ENCODE measurements around the gene FAM81B.
"Not testable (repeated sequence)": the region's sequence is repeated elsewhere in the genome, so short reads cannot be mapped to it uniquely, and the experiment has no call there.

FAM81B gene

GRCh38 chr5:95379133-95379532, 12.0 kb upstream of the FAM81B start:
- intact Hi-C loops (cut with DNase I; ENCODE audit: low total_unique reads): no loop called here
- TF ChIP-seq CTCF (IDR thresholded peaks at IDR 0.05): no peak
- H3K4me1 ChIP-seq: no peaks in the 10 kb centered on the region
- H3K4me3 ChIP-seq: no peak overlapping the region
- no peak overlapping the region for H3K27ac ChIP-seq
- no peak for DNase-seq
- no peaks in the 10 kb centered on the region for H3K9me3 ChIP-seq
- H3K36me3 ChIP-seq: no peaks in the 10 kb centered on the region
- H3K27me3 ChIP-seq: no peaks in the 10 kb centered on the region

DNA sequence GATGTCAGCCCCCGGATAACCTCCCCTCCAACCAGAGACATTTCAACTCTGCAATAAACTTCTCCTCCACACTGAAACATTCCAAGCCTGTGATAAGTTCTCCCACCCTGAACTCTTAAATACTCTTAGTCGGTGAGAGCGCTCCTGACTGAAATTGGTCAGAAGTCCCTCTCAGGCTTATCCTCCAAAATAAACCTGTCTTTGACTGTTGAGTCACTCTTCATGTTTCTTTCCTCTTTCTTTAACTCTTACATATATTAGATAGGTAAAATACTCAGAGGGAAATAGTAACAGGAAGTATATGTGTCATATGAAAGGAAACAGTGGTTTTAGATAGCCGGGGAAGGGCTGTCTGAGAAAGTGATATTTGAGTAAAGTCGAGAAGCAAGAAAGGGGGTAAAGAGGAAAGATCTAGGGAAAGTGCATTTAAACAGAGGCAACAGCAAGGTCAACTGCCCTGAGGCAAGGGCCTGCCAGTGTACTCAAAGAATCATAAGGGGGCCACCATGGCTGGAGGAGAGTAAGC, 11.0 kb upstream of the FAM81B start:
- Histone ChIP-seq H3K9me3 (no peaks in the 10 kb centered on the region), H3K4me1 (no peaks in the 10 kb centered on the region), H3K4me3 (no peak overlapping the region), H3K27ac (no peak overlapping the region), H3K36me3 (no peaks in the 10 kb centered on the region), H3K27me3 (no peaks in the 10 kb centered on the region)
- DNase-seq: no peak
- TF ChIP-seq CTCF (IDR thresholded peaks at IDR 0.05): no peak
- intact Hi-C loops (cut with DNase I; ENCODE audit: low total_unique reads): no loop called here

- intact Hi-C loops (cut with DNase I; ENCODE audit: low total_unique reads): no loop called here
- H3K27me3 ChIP-seq: no peaks in the 10 kb centered on the region
- TF ChIP-seq CTCF (IDR thresholded peaks at IDR 0.05): no peak
- no peak overlapping the region for H3K4me3 ChIP-seq
- H3K27ac ChIP-seq: no peak overlapping the region
- no peaks in the 10 kb centered on the region for H3K9me3 ChIP-seq
- no peak for DNase-seq
- H3K36me3 ChIP-seq: no peaks in the 10 kb centered on the region
- no peaks in the 10 kb centered on the region for H3K4me1 ChIP-seq
These were observed 8.4 kb upstream of the FAM81B start for GRCh38 chr5:95382801-95383200.

DNA sequence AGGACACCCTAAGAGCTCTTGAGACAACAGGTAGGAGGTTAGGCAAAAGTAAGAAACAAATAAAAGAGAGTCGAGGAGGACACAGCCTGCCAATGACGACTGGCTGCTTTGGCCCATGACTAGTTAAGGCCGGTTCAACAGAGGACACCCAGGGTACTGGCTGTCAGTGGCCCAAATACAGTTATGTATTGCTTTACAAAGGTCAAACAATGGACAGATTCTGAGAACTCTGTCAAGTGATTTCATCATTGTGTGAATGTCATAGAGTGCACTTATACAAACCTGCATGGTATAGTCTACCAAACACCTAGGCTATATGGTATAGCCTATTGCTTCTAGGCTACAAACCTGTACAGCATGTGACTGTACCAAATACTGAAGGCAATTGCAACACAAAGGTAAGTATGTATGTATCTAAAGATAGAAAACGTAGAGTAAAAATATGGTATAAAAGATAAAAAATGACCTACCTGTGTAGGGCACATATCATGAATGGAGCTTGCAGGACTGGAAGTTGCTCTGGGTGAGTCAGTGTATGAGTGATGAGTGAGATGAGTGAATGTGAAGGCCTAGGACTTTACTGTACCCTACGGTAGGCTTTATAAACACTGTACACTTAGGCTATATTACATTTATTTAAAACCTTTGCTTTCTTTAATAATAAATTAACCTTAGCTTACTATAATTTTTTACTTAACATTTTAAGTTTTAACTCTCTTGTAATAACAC, 6.5 kb upstream of the FAM81B start:
- Histone ChIP-seq H3K9me3 (no peaks in the 10 kb centered on the region), H3K36me3 (no peaks in the 10 kb centered on the region), H3K4me1 (no peaks in the 10 kb centered on the region), H3K27me3 (no peaks in the 10 kb centered on the region), H3K27ac (no peak overlapping the region), H3K4me3 (no peak overlapping the region)
- intact Hi-C loops (cut with DNase I; ENCODE audit: low total_unique reads): no loop called here
- DNase-seq: no peak
- TF ChIP-seq CTCF (IDR thresholded peaks at IDR 0.05): no peak

DNA sequence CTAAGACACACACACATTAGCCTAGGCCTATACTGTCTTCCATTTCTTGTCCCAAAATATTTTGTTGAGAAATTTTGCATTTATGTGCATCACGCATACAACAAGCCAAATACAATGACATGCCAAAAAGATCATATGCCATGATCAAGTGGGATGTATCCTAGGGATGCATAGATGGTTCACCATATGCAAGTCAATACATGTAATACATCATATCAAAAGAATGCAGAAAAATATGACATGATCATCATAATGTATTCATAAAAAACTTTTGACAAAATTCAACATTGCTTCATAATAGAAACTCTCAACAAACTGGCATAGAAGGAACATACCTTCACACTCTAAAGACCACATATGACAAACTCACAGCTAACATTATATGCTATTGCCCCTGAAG, 5.8 kb upstream of the FAM81B start:
- Histone ChIP-seq H3K9me3 (no peaks in the 10 kb centered on the region), H3K27ac (no peak overlapping the region), H3K4me1 (no peaks in the 10 kb centered on the region), H3K4me3 (no peak overlapping the region), H3K27me3 (no peaks in the 10 kb centered on the region), H3K36me3 (no peaks in the 10 kb centered on the region)
- intact Hi-C loops (cut with DNase I; ENCODE audit: low total_unique reads): no loop called here
- DNase-seq: no peak
- no peak for TF ChIP-seq CTCF (IDR thresholded peaks at IDR 0.05)

GRCh38 chr5:95391965-95392364, 799 bp downstream of the FAM81B start:
- H3K27me3 ChIP-seq; H3K4me3 ChIP-seq; H3K27ac ChIP-seq; H3K9me3 ChIP-seq; H3K36me3 ChIP-seq; H3K4me1 ChIP-seq; intact Hi-C loops (cut with DNase I; ENCODE audit: low total_unique reads); DNase-seq: not testable (repeated sequence)
